WTC11 (cell line): Measurements from ENCODE around the gene C8B.

Experiments
- CREM ChIP-seq: sonication (generic); formaldehyde crosslinking; IDR thresholded peaks from 2 replicates; pipeline ENCODE4 v1.8.1; 2022; ENCODE audit warnings: mild to moderate bottlenecking, missing genetic modification reagents, moderate library complexity
- CTCF ChIP-seq: fragments of 200-600 bp; IDR thresholded peaks from 2 replicates; pipeline ENCODE4 v1.8.0; 2022; ENCODE audit warnings: antibody characterized with exemption
- NFE2L1 ChIP-seq: sonication (generic); formaldehyde crosslinking; IDR thresholded peaks from 2 replicates; pipeline ENCODE4 v1.8.1; 2023; ENCODE audit warnings: missing genetic modification reagents
- PRRX2 ChIP-seq: fragments of 250-450 bp; sonication (Bioruptor Pico); IDR thresholded peaks from 2 replicates; pipeline ENCODE4 v1.8.0; 2021; ENCODE audit warnings: mild to moderate bottlenecking
- SP1 ChIP-seq: sonication (generic); formaldehyde crosslinking; conservative IDR thresholded peaks from 2 replicates; pipeline ENCODE4 v1.8.1; 2022; ENCODE audit warnings: missing genetic modification reagents
- TEAD1 ChIP-seq: sonication (generic); formaldehyde crosslinking; IDR thresholded peaks from 2 replicates; pipeline ENCODE4 v1.8.0; 2022; ENCODE audit warnings: mild to moderate bottlenecking, missing genetic modification reagents
- ZNF263 ChIP-seq: sonication (generic); formaldehyde crosslinking; IDR thresholded peaks from 2 replicates; pipeline ENCODE4 v1.8.1; 2022; ENCODE audit warnings: low read depth, mild to moderate bottlenecking, moderate library complexity, missing genetic modification reagents
- ZNF317 ChIP-seq: sonication (generic); formaldehyde crosslinking; IDR thresholded peaks from 2 replicates; pipeline ENCODE4 v1.8.1; 2023; ENCODE audit warnings: low read depth, mild to moderate bottlenecking, moderate library complexity, missing genetic modification reagents, borderline replicate concordance

- TF ChIP-seq CTCF (no peak), PRRX2 (no peak), CREM (no peak), ZNF317 (CRISPR knock-in tag) (no peak), ZNF263 (CRISPR knock-in tag) (no peak), SP1 (no peak), NFE2L1 (CRISPR knock-in tag) (no peak), TEAD1 (CRISPR knock-in tag) (no peak)
Observed at GRCh38 chr1:56898005-56898373, 67.8 kb downstream of the C8B start.
